HepG2 (cell line): ENCODE results near the gene CPT1B. TPM values are rescaled to one million over a fixed set of nuclear protein-coding genes. Genes with fewer than 3 reads are reported as not detected.

Experiments used
- ATF7-NPFF ChIP-seq: sonication (generic); formaldehyde crosslinking; IDR thresholded peaks from 2 replicates; pipeline ENCODE4 v1.8.1; 2023; ENCODE audit warnings: mild to moderate bottlenecking, low read depth, missing genetic modification reagents, moderate library complexity
- E2F5 ChIP-seq: sonication (generic); formaldehyde crosslinking; conservative IDR thresholded peaks from 2 replicates; pipeline ENCODE4 v1.4.0; 2020; ENCODE audit warnings: missing genetic modification reagents
- FUBP1 ChIP-seq: sonication (generic); formaldehyde crosslinking; IDR thresholded peaks from 2 replicates; pipeline ENCODE4 v1.5.1; 2020; ENCODE audit warnings: missing genetic modification reagents, mild to moderate bottlenecking, borderline replicate concordance
- JARID2 ChIP-seq: sonication (generic); formaldehyde crosslinking; IDR thresholded peaks from 2 replicates; pipeline ENCODE4 v1.8.1; 2023; ENCODE audit warnings: missing genetic modification reagents, inconsistent platforms; ENCODE audit not compliant: insufficient replicate concordance
- KLF15 ChIP-seq: sonication (generic); formaldehyde crosslinking; IDR thresholded peaks from 2 replicates; pipeline ENCODE4 v1.8.1; 2023; ENCODE audit warnings: borderline replicate concordance, mild to moderate bottlenecking, inconsistent platforms, missing genetic modification reagents, mixed read lengths
- PCBP1 ChIP-seq: fragments of 200-400 bp; formaldehyde crosslinking; IDR thresholded peaks from 2 replicates; pipeline ENCODE4 v1.6.1; 2017; ENCODE audit warnings: mild to moderate bottlenecking, low read depth, low read length, borderline replicate concordance
- REL ChIP-seq: sonication (generic); formaldehyde crosslinking; conservative IDR thresholded peaks from 2 replicates; pipeline ENCODE4 v1.8.0; 2022; ENCODE audit warnings: mild to moderate bottlenecking, missing genetic modification reagents, moderate library complexity
- ZBTB8A ChIP-seq: sonication (generic); formaldehyde crosslinking; IDR thresholded peaks from 2 replicates; pipeline ENCODE4 v1.4.0; 2020; ENCODE audit warnings: mild to moderate bottlenecking, low read depth, missing genetic modification reagents, borderline replicate concordance
- ZNF30 ChIP-seq: sonication (generic); formaldehyde crosslinking; IDR thresholded peaks from 2 replicates; pipeline ENCODE4 v1.5.0; 2020; ENCODE audit warnings: mild to moderate bottlenecking, missing genetic modification reagents
- ZNF484 ChIP-seq: sonication (generic); formaldehyde crosslinking; IDR thresholded peaks from 2 replicates; pipeline ENCODE4 v1.5.1; 2020; ENCODE audit warnings: mild to moderate bottlenecking, low read depth, missing genetic modification reagents, borderline replicate concordance
- ZNF549 ChIP-seq: sonication (generic); formaldehyde crosslinking; IDR thresholded peaks from 2 replicates; pipeline ENCODE4 v1.5.0; 2020; ENCODE audit warnings: missing genetic modification reagents
- ZNF609 ChIP-seq: sonication (generic); formaldehyde crosslinking; IDR thresholded peaks from 2 replicates; pipeline ENCODE4 v1.4.0; 2020; ENCODE audit warnings: mild to moderate bottlenecking, missing genetic modification reagents, borderline replicate concordance
- ZNF781 ChIP-seq: sonication (generic); formaldehyde crosslinking; IDR thresholded peaks from 2 replicates; pipeline ENCODE4 v1.5.1; 2020; ENCODE audit warnings: borderline replicate concordance, mild to moderate bottlenecking, missing genetic modification reagents; ENCODE audit errors: not compliant biosample characterization
- polyA plus RNA-seq, 8 experiments: library from polyadenylated mRNA; depleted of rRNA in 3 of 8; stranded (reverse) in 7 of 8; unstranded in 1 of 8; fragments of >200 nt; fragmentation: Illumina TruSeq in 4 of 8; extraction: Trizol in 4 of 8; gene quantifications; 2 replicates each; pipeline versions ENCODE4 v1.2.1 to v1.2.3, GENCODE V29; 2011 to 2016; ENCODE audit warnings: low read depth in 4 of 8, missing spikeins in 1 of 8, mixed read lengths in 1 of 8; ENCODE audit not compliant: insufficient read depth in 1 of 8
- total RNA-seq, 5 experiments: library from RNA; depleted of rRNA; stranded (reverse); fragments of >200 nt; fragmentation: Illumina TruSeq; extraction: Trizol; gene quantifications; 2 replicates each; pipeline ENCODE4 v1.2.3, GENCODE V29; 2016; ENCODE audit warnings: low read depth in 1 of 5
- TF ChIP-seq, protein P1 (sequence below): IDR thresholded peaks from 2 replicates; pipeline ENCODE4 v1.6.1; 2018; ENCODE audit warnings: missing genetic modification reagents, mild to moderate bottlenecking, missing compliant biosample characterization
- TF ChIP-seq, protein P2 (sequence below): sonication (generic); formaldehyde crosslinking; IDR thresholded peaks from 2 replicates; pipeline ENCODE4 v1.5.0; 2020; ENCODE audit warnings: mild to moderate bottlenecking, missing genetic modification reagents, borderline replicate concordance

The CPT1B gene
- total and polyA plus RNA-seq, 2 of the 13 experiments (the other 11 are each of a cell fraction or from before 2014, with no cell fraction given): 9.2 to 19.5 TPM

DNA sequence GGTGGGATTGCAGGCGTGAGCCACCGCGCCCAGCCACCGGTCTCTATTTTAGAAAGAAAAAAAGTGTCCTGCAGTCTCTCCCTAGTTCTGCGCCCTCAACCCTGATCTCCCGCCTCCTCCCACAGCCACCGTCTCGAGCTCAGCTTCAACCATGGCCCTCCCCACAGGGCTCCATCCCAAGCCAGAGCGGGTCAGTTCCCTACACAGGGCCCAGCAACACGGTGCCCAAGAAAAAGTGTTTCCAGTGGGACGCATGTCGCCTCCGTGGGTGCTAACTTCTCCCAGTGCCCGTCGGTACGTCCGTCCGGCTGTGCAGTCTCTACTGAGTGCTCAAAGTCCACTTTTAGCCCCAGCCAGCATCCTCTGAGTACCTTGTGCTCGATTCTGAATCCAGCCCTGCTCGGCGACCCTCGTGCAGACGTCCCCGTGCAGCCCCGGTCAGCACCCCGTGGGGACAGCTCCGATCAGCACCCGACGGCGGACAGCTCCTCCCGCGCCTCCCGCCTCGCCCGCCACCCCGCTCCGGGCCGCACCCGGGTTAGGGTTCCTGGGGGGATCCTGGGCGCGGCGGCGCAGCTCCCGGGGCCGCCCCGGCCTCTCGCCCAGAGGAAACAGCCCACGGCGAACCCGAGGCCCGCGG lies 21.7 kb upstream of the CPT1B start (continued):
- TF ChIP-seq ZNF781 (CRISPR knock-in tag) (peak; percentile 97), ZNF484 (CRISPR knock-in tag) (peak; percentile 96; the same call in 1 of the 2 replicates), E2F5 (CRISPR knock-in tag) (peak; percentile 96), JARID2 (CRISPR knock-in tag) (peak; percentile 98), FUBP1 (CRISPR knock-in tag) (no peak), ZBTB8A (CRISPR knock-in tag) (no peak), ZNF549 (peak; percentile 93), ZNF30 (peak; percentile 98), ZNF609 (CRISPR knock-in tag) (peak; percentile 69; the same call in 1 of the 2 replicates), KLF15 (CRISPR knock-in tag) (peak; percentile 99), REL (CRISPR knock-in tag) (peak; percentile 99), PCBP1 (no peak), ATF7-NPFF (CRISPR knock-in tag) (peak; percentile 99)
- TF ChIP-seq, protein P1, sequence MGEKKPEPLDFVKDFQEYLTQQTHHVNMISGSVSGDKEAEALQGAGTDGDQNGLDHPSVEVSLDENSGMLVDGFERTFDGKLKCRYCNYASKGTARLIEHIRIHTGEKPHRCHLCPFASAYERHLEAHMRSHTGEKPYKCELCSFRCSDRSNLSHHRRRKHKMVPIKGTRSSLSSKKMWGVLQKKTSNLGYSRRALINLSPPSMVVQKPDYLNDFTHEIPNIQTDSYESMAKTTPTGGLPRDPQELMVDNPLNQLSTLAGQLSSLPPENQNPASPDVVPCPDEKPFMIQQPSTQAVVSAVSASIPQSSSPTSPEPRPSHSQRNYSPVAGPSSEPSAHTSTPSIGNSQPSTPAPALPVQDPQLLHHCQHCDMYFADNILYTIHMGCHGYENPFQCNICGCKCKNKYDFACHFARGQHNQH (CRISPR knock-in tag): peak; percentile 99
- TF ChIP-seq, protein P2, sequence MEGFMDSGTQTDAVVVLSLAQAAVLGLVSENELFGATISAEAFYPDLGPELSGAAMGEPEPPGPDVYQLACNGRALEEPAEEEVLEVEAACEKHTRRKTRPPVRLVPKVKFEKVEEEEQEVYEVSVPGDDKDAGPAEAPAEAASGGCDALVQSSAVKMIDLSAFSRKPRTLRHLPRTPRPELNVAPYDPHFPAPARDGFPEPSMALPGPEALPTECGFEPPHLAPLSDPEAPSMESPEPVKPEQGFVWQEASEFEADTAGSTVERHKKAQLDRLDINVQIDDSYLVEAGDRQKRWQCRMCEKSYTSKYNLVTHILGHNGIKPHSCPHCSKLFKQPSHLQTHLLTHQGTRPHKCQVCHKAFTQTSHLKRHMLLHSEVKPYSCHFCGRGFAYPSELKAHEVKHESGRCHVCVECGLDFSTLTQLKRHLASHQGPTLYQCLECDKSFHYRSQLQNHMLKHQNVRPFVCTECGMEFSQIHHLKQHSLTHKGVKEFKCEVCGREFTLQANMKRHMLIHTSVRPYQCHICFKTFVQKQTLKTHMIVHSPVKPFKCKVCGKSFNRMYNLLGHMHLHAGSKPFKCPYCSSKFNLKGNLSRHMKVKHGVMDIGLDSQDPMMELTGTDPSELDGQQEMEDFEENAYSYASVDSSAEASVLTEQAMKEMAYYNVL (CRISPR knock-in tag): peak; percentile 83; the same call in 1 of the 2 replicates
